ENCODE measurements around the gene LMF1. TPM values are rescaled to one million over a fixed set of nuclear protein-coding genes. Genes with fewer than 3 reads are reported as not detected.

LMF1 gene
- total and polyA plus RNA-seq, 2 of the 8 experiments (the other 6 are each of a cell fraction or from before 2014, with no cell fraction given): 3.5 to 9.1 TPM

DNA sequence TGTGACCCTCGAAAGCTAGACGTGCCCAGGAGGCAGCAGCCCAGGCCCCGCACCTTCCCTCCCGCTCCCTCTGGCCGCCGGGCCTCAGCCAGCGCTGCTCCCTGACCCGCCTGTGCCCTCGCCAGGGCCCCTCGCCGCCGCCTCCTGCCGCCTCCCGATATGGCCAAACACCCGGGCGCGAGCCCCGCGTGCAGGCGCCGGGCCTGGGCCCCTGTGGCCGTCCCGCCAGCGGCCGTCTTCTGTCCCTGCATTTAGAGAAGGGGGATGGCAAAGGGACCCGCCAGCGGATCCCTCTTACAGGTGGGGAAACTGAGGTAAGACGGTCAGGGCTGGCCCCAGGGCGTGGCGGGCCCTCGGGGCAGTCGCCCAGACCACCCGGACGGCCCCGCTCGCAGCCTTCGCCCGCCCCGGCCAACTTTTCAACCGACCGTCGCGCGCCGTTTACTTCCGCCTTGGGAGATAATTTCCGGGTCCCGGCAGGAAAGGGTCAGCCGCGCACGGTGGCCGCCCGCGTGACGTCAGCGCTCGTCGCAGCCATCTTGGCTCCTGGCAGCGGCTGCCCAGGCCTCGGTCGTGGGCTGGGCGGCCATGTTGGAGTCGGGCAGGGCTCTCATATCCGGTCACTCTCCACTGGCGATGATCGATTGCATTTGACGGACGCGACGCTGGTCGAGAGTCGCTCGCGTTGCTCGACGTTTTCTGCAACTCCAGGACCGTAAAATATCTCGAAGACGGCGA is 163.3 kb downstream of the LMF1 start (continued):
- no peak for TF ChIP-seq GTF2F1 (IDR thresholded peaks at IDR 0.05; ENCODE audit: borderline replicate concordance, low read depth, low read length)
- TF ChIP-seq BRCA1 (IDR thresholded peaks at IDR 0.05; ENCODE audit: low read depth, low read length): no peak
- no peak for TF ChIP-seq KDM1A (IDR thresholded peaks at IDR 0.05; ENCODE audit: borderline replicate concordance, low read length)
- no peak for TF ChIP-seq POU5F1 (IDR thresholded peaks at IDR 0.05; ENCODE audit: low read depth, low read length)
- no peak for TF ChIP-seq TEAD4 (IDR thresholded peaks at IDR 0.05; ENCODE audit: low read depth, low read length)
- TF ChIP-seq EZH2 (IDR thresholded peaks at IDR 0.05; ENCODE audit: low read depth, low read length, severe bottlenecking): no peak
- no peak for TF ChIP-seq RBBP5 (IDR thresholded peaks at IDR 0.05; ENCODE audit: borderline replicate concordance, low read depth, low read length)

Measured in H1 (cell line).